Heart right ventricle (tissue), 16 donors: ENCODE data around the gene CCDC24. TPM values are rescaled to one million over a fixed set of nuclear protein-coding genes. Genes with fewer than 3 reads are reported as not detected.

Source experiments
- ATAC-seq, 8 donors: fragments of 200-7000 bp; cut with Tn5 transposase; one replicate each; pipeline ENCODE4 v1.9.1; 2020; ENCODE audit warnings: mild to moderate bottlenecking in 8 of 8, moderate library complexity in 8 of 8, moderate number of reproducible peaks in 1 of 8
- DNase-seq, 2 donors: peaks; one replicate each; pipeline ENCODE4 v3.0.0-alpha.2; 2020
- H3K27ac ChIP-seq, 10 donors: fragments of 200-600 bp; sonication (generic) in 2 of 10; one replicate each; pipeline versions ENCODE4 v1.5.0 to v1.8.0; 2020 to 2022; ENCODE audit warnings: mild to moderate bottlenecking in 3 of 10
- H3K27me3 ChIP-seq, 7 donors: fragments of 200-600 bp; one replicate each; pipeline ENCODE4 v1.8.0; 2021 to 2022; ENCODE audit warnings: mild to moderate bottlenecking in 2 of 7
- H3K36me3 ChIP-seq, 9 donors: fragments of 200-600 bp; sonication (generic) in 1 of 9; one replicate each; pipeline versions ENCODE4 v1.5.0 to v1.8.0; 2020 to 2022; ENCODE audit warnings: mild to moderate bottlenecking in 2 of 9
- H3K4me1 ChIP-seq, 9 donors: fragments of 200-600 bp; sonication (generic) in 1 of 9; one replicate each; pipeline versions ENCODE4 v1.5.0 to v1.8.0; 2020 to 2022; ENCODE audit warnings: mild to moderate bottlenecking in 4 of 9
- H3K4me3 ChIP-seq, 10 donors: fragments of 200-600 bp; sonication (generic) in 2 of 10; one replicate each; pipeline versions ENCODE4 v1.5.0 to v1.8.0; 2020 to 2022; ENCODE audit warnings: mild to moderate bottlenecking in 7 of 10, moderate library complexity in 2 of 10
- H3K9me3 ChIP-seq, 11 donors: fragments of 200-600 bp in 10 of 11; sonication (generic) in 2 of 11; one replicate each; pipeline versions ENCODE4 v1.5.0 to v1.8.0; 2013 to 2022; ENCODE audit warnings: mild to moderate bottlenecking in 2 of 11, control low read depth in 1 of 11, moderate library complexity in 1 of 11
- WGBS, 2 donors: extraction: QIAGEN DNeasy Blood & Tissue Kit; methylation state at CpG; one replicate each; pipeline ENCODE4 v1.1.7; 2013; ENCODE audit warnings: inconsistent platforms in 1 of 2; 5-methylcytosine and 5-hydroxymethylcytosine counted together
- intact Hi-C, 10 donors: fragments of 100-400 bp; cut with DNase I; formaldehyde crosslinking; loops; one replicate each; pipeline versions ENCODE4 v1.11.1 to v1.14.2; 2022
- polyA plus RNA-seq, 2 donors: library from polyadenylated mRNA; stranded (reverse); fragments of 200-250 nt; gene quantifications; one replicate each; pipeline ENCODE4 v1.2.3, GENCODE V29; 2013
- total RNA-seq, 10 donors: library from RNA; stranded (reverse); fragmentation: NEBNext Ultra II Directional in 3 of 10; extraction: Animal tissue kit (Norgen Biotek cat#: 25700) in 3 of 10; gene quantifications; one replicate each; pipeline versions ENCODE4 v1.2.1 to v1.2.4, GENCODE V29; 2021 to 2023
- TF ChIP-seq, protein P1 (sequence below), 9 donors: fragments of 200-600 bp; sonication (generic) in 2 of 9; IDR thresholded peaks; one replicate each; pipeline versions ENCODE4 v1.5.0 to v1.8.0; 2021 to 2022; ENCODE audit warnings: antibody characterized with exemption in 9 of 9, mild to moderate bottlenecking in 5 of 9, moderate library complexity in 1 of 9
- donor health status: Arrhythmogenic right ventricular cardiomyopathy.
- donor health status: ischemic (EF 13 %, LVEDD 7.1; RV severe dilation, severe dysfunction).
- donor health status: healthy with polysubstance abuse.
- donor health status: DM: no; HTN: yes; CAD: no.
- donor health status: DM: no; HTN: no; CAD: no.
- donor health status: ischemic (EF 25% LVEDD 6.9; RV normal size, moderate dysfunction).
- donor health status: ischemic (EF 25% LVEDD 5.7; RV mildly dilated, moderate dysfunction).
- donor health status: healthy.
- donor health status: DM: yes; HTN: yes; CAD: no.
- donor health status: Ischemic cardiomyopathy.
- donor health status: ischemic (EF 35%, LVEDD 5.7; RV mildly dilated, moderate dysfunction).
- donor health status: nonischemic (EF 11% LVEDD 7.7; RV severe dilation, severe dysfunction).
- donor health status: DM: yes; HTN: yes; CAD: no.
- donor health status: PGD.
- donor health status: ischemic (EF 29% LVEDD 5.4; RV normal size, mild dysfunction).
- donor health status: nonischemic (EF 23%, LVEDD 6.1; RV moderate dilation, normal function).

Gene CCDC24
- total and polyA plus RNA-seq, 12 donors: 0.55 to 3.1 (median 1.3) TPM

DNA sequence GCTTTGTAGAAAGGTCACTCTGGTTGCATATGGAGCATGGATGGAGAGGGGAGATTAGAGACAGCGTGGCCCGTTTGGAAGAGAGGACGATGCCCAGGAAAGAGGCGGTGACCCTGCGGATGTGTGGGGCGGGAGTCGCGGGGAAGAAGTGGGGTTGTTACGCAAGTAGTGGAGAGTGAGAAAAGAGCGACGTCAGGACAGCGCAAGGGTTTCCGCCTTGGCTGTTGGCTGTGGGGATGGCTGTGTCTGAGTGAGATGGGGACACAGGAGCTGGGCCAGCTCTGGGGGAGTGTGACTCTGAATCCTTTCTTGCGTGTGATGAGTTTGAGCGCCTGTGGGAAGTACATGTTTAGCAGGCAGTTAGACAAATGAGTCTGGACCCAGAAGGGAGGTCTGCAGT lies 8.6 kb upstream of the CCDC24 start:
- DNase-seq: no peak
- 86% methylated on average over 15 of the region's 15 CpGs for WGBS, 2 donors
- no peaks in the 10 kb centered on the region for H3K9me3 ChIP-seq
- H3K27me3 ChIP-seq: no peaks in the 10 kb centered on the region
- H3K4me1 ChIP-seq: peaks cover 7 to 25% (median 19%) of the 10 kb centered on the region in 9 donors
- TF ChIP-seq, protein P1, sequence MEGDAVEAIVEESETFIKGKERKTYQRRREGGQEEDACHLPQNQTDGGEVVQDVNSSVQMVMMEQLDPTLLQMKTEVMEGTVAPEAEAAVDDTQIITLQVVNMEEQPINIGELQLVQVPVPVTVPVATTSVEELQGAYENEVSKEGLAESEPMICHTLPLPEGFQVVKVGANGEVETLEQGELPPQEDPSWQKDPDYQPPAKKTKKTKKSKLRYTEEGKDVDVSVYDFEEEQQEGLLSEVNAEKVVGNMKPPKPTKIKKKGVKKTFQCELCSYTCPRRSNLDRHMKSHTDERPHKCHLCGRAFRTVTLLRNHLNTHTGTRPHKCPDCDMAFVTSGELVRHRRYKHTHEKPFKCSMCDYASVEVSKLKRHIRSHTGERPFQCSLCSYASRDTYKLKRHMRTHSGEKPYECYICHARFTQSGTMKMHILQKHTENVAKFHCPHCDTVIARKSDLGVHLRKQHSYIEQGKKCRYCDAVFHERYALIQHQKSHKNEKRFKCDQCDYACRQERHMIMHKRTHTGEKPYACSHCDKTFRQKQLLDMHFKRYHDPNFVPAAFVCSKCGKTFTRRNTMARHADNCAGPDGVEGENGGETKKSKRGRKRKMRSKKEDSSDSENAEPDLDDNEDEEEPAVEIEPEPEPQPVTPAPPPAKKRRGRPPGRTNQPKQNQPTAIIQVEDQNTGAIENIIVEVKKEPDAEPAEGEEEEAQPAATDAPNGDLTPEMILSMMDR (IDR thresholded peaks at IDR 0.05): no peak
- no peak for ATAC-seq
- H3K4me3 ChIP-seq: no peak overlapping the region
- peaks cover 0 to 27% (median 4%) of the 10 kb centered on the region in 9 donors for H3K36me3 ChIP-seq
- intact Hi-C loops: no loop called here
- H3K27ac ChIP-seq: peak overlapping the region in 1 of 10 donors; percentile 36

DNA sequence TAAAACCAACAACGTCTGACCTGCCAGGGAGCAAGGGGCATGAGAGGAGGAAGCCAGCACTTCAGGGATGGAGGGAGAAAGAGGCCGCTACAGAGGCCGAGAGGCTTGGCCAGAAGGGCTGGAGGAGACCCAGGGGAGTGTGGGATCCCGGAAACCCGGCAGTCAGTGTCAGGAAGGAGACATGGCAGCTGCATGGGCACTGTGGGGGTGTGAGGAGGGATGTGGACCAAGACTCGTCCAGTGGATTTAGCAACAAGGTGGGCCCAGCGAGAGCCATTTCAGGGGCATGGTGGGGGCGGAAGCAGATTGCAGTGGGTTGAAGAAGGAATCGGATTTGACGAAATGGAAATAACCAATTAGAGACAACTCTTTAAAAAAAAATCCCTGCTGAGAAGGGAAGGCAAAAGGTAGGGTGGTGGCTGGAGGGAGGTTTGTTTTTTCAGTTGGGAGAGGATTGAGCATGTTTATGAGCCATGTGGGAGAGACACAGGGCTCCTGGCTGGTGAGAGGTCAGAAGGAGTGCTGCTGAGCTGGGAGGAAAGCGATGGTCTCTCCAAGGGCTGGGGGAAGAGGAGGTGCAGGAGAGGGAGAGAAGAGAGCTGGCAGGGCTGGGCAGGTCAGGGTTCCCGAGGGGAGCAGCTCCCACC lies 8.0 kb upstream of the CCDC24 start:
- no peak for ATAC-seq
- TF ChIP-seq, protein P1 (IDR thresholded peaks at IDR 0.05): no peak
- H3K27ac ChIP-seq: peak overlapping the region in 1 of 10 donors; percentile 36
- intact Hi-C loops: no loop called here
- no peaks in the 10 kb centered on the region for H3K9me3 ChIP-seq
- H3K27me3 ChIP-seq: no peaks in the 10 kb centered on the region
- H3K4me1 ChIP-seq: peaks cover 6 to 20% (median 15%) of the 10 kb centered on the region in 9 donors
- no peak for DNase-seq
- peaks cover 0 to 22% (median 0%) of the 10 kb centered on the region in 9 donors for H3K36me3 ChIP-seq
- no peak overlapping the region for H3K4me3 ChIP-seq
- WGBS, 2 donors: 74 to 77% methylated on average over 12 of the region's 12 CpGs

DNA sequence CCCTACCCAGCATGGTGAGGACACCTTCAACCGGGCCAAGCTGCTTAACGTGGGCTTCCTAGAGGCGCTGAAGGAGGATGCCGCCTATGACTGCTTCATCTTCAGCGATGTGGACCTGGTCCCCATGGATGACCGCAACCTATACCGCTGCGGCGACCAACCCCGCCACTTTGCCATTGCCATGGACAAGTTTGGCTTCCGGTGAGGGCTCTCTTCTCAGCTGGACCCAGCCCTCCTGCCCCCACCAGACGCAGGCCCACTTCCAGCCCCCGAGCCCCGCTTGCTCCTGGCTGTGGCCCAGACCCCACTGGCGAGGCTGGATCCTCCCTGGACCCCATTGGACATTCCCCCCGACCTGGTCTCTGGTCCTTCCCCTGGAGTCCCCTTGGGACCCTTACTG lies 6.5 kb upstream of the CCDC24 start:
- Histone ChIP-seq H3K4me3 (no peak overlapping the region), H3K27me3 (no peaks in the 10 kb centered on the region), H3K36me3 (peaks cover 0 to 22% (median 0%) of the 10 kb centered on the region in 9 donors), H3K4me1 (peaks cover 3 to 12% (median 7%) of the 10 kb centered on the region in 9 donors), H3K27ac (no peak overlapping the region), H3K9me3 (no peaks in the 10 kb centered on the region)
- TF ChIP-seq, protein P1 (IDR thresholded peaks at IDR 0.05): no peak
- 95 to 98% methylated on average over 16 of the region's 16 CpGs for whole genome bisulfite sequencing, 2 donors
- DNase-seq (no peak), ATAC-seq (no peak)
- intact Hi-C loops: no loop called here

DNA sequence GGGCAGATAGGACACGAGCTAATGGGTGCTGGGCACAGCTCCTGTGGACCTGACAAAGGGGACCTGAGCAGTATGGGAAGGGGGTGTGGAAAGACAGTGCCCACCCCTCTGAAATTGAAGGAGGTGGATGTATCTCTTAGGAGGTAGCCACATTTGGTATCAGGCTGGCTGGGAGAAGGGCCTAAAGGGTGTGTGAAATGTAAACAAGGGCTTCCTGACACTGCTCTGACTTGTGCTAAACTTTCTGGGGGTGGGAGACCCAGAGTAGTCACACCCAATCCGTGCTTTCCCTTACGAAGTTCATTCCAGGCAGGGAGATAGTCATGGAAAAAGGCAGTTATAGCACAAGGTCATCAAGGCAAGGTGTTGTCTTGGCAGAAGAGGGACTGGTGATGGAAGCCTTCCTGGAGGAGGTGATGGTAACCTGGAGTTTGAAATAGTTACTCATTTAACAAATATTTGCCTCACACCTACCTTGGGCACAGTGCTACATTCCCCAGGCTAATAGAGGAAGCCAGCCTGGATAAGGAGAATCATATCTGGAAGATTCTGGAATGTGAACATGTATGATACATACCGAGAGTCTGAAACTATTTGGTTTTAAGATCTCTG lies 5.3 kb upstream of the CCDC24 start:
- Histone ChIP-seq H3K27ac (no peak overlapping the region), H3K36me3 (peaks cover 0 to 19% (median 0%) of the 10 kb centered on the region in 9 donors), H3K4me1 (peaks cover 4 to 8% (median 6%) of the 10 kb centered on the region in 9 donors), H3K9me3 (no peaks in the 10 kb centered on the region), H3K27me3 (no peaks in the 10 kb centered on the region), H3K4me3 (no peak overlapping the region)
- TF ChIP-seq, protein P1 (IDR thresholded peaks at IDR 0.05): no peak
- no peak for ATAC-seq
- WGBS, 2 donors: 86 to 89% methylated on average over 4 of the region's 4 CpGs
- intact Hi-C loops: no loop called here
- DNase-seq: no peak
